Measurements from ENCODE around the gene CCDC170. TPM values are rescaled to one million over a fixed set of nuclear protein-coding genes. Genes with fewer than 3 reads are reported as not detected.

CCDC170 gene
- total and polyA plus RNA-seq, 4 donors: 0.37 to 0.59 (median 0.45) TPM

- no peak overlapping the region for H3K9ac ChIP-seq (ENCODE audit: low read depth in 1 of 2, low read length in 2 of 2)
- peaks cover 0 to 2% (median under 1%) of the 10 kb centered on the region in 4 donors for H3K9me3 ChIP-seq (ENCODE audit: control insufficient read depth in 4 of 4, low read length in 3 of 4)
- H3K4me3 ChIP-seq (ENCODE audit: low read depth in 1 of 3, low read length in 3 of 3): peak overlapping the region in 2 of 3 donors; percentile 49 to 51
- H3K36me3 ChIP-seq (ENCODE audit: control insufficient read depth in 4 of 4, insufficient read depth in 3 of 4, low read depth in 1 of 4, low read length in 3 of 4): peaks cover 0 to 2% (median 0%) of the 10 kb centered on the region in 4 donors
- H3K27me3 ChIP-seq (ENCODE audit: control insufficient read depth in 4 of 4, insufficient read depth in 4 of 4, low read length in 3 of 4): no peaks in the 10 kb centered on the region
- peak overlapping the region in 1 of 2 donors; percentile 51 for H3K27ac ChIP-seq (ENCODE audit: low read depth in 1 of 2, low read length in 2 of 2)
- no peak for DNase-seq (ENCODE audit: low spot score)
- peak in 1 of 2 donors; percentile 76 for TF ChIP-seq JUND (IDR thresholded peaks at IDR 0.05)
- TF ChIP-seq RAD21 (IDR thresholded peaks at IDR 0.05): peak; percentile 15 to 27
- TF ChIP-seq HNF4G (IDR thresholded peaks at IDR 0.05): no peak
- TF ChIP-seq MAX (IDR thresholded peaks at IDR 0.05): peak; percentile 54
- TF ChIP-seq YY1 (IDR thresholded peaks at IDR 0.05): peak; percentile 36
- peak; percentile 48 to 72 for TF ChIP-seq HNF4A (conservative IDR thresholded peaks at IDR 0.05)
- no peak for TF ChIP-seq CTCF (IDR thresholded peaks at IDR 0.05; ENCODE audit: low read depth, low read length, missing input control)
- no peak for TF ChIP-seq REST (IDR thresholded peaks at IDR 0.05)
- no peak for TF ChIP-seq EGR1 (IDR thresholded peaks at IDR 0.05; ENCODE audit: low read depth in 2 of 2)
- peak; percentile 54 to 88 for TF ChIP-seq RXRA (IDR thresholded peaks at IDR 0.05)
- no peak for TF ChIP-seq NR2F2 (IDR thresholded peaks at IDR 0.05)
- peak; percentile 52 for TF ChIP-seq FOXA1 (IDR thresholded peaks at IDR 0.05)
- peak; percentile 62 for TF ChIP-seq ATF3 (IDR thresholded peaks at IDR 0.05)
- no peak for TF ChIP-seq GABPA (IDR thresholded peaks at IDR 0.05 in 1 of 2, conservative IDR thresholded peaks at IDR 0.05 in 1 of 2)
- peak; percentile 39 for TF ChIP-seq ZBTB33 (IDR thresholded peaks at IDR 0.05)
- peak; percentile 75 for TF ChIP-seq FOXA2 (IDR thresholded peaks at IDR 0.05)
- TF ChIP-seq SP1 (IDR thresholded peaks at IDR 0.05): peak; percentile 11
- no peak for TF ChIP-seq TAF1 (conservative IDR thresholded peaks at IDR 0.05)
- WGBS: 29% methylated on average over 4 of the region's 4 CpGs
- peaks cover 6 to 48% (median 29%) of the 10 kb centered on the region in 4 donors for H3K4me1 ChIP-seq (ENCODE audit: control insufficient read depth in 4 of 4, insufficient read depth in 4 of 4, low read length in 3 of 4)
Measured at GRCh38 chr6:151658091-151658490, 164.3 kb downstream of the CCDC170 start.
